ENCODE results near the gene LEFTY2. TPM values are rescaled to one million over a fixed set of nuclear protein-coding genes. Genes with fewer than 3 reads are reported as not detected.

LEFTY2 gene
- total RNA-seq, 1 experiment from 2014 or later, result not detected

- Mint-ChIP-seq H3K4me3 (ENCODE audit: unreplicated experiment) (no peak overlapping the region), H3K4me1 (ENCODE audit: insufficient read depth, unreplicated experiment) (no peaks in the 10 kb centered on the region), H3K27ac (ENCODE audit: low read depth, unreplicated experiment) (no peak overlapping the region), H3K9me3 (ENCODE audit: unreplicated experiment) (no peaks in the 10 kb centered on the region), H3K27me3 (ENCODE audit: insufficient read depth, unreplicated experiment) (no peaks in the 10 kb centered on the region), H3K36me3 (ENCODE audit: insufficient read depth, unreplicated experiment) (no peaks in the 10 kb centered on the region)
- CTCF ChIA-PET, result interaction anchor here (0.6 to 0.7 kb wide), 2 partner anchors 12 to 131 kb away, joined by 3 to 4 read pairs; partner anchors contain the start of gene SRP9
- no TSS peak for BruUV-seq (replicated peaks)
- POLR2A ChIA-PET, result interaction anchor here (0.7 to 1.7 kb wide), 2 partner anchors 12 to 906 kb away, joined by 3 to 5 read pairs; no protein-coding TSS in a partner anchor
- intact Hi-C loops (cut with micrococcal nuclease), result no loop called here
- DNase-seq (ENCODE audit: unreplicated experiment), result no peak
- TF ChIP-seq, protein P1, sequence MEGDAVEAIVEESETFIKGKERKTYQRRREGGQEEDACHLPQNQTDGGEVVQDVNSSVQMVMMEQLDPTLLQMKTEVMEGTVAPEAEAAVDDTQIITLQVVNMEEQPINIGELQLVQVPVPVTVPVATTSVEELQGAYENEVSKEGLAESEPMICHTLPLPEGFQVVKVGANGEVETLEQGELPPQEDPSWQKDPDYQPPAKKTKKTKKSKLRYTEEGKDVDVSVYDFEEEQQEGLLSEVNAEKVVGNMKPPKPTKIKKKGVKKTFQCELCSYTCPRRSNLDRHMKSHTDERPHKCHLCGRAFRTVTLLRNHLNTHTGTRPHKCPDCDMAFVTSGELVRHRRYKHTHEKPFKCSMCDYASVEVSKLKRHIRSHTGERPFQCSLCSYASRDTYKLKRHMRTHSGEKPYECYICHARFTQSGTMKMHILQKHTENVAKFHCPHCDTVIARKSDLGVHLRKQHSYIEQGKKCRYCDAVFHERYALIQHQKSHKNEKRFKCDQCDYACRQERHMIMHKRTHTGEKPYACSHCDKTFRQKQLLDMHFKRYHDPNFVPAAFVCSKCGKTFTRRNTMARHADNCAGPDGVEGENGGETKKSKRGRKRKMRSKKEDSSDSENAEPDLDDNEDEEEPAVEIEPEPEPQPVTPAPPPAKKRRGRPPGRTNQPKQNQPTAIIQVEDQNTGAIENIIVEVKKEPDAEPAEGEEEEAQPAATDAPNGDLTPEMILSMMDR (IDR thresholded peaks at IDR 0.05; ENCODE audit: unreplicated experiment), result no peak
These were observed 32.9 kb downstream of the LEFTY2 start for GRCh38 chr1:225908013-225908640.

DNA sequence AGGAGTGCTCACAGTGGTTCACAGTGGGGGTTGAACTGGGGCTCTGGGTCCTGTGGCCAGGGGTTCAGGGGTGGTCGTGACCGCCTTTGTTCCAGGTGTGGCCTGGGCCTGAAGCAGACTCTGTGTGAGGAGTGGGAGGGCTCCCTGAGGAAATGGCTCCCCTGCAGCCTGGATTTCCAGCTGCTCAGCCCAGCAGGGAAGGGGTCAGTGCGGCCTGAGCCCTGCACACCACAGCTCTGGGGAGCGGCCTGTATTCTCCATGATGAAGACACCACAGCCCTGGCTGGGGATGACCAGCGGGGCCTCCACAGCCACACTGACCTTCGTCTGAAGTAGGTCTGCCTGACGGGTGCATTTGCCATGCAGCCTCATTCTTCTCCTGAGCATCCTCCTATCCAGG, 33.7 kb downstream of the LEFTY2 start:
- DNase-seq (ENCODE audit: unreplicated experiment), result no peak
- no peak overlapping the region for H3K4me3 Mint-ChIP-seq (ENCODE audit: unreplicated experiment)
- no peaks in the 10 kb centered on the region for H3K27me3 Mint-ChIP-seq (ENCODE audit: insufficient read depth, unreplicated experiment)
- H3K4me1 Mint-ChIP-seq (ENCODE audit: insufficient read depth, unreplicated experiment), result no peaks in the 10 kb centered on the region
- BruUV-seq (replicated peaks), result no TSS peak
- intact Hi-C loops (cut with micrococcal nuclease), result no loop called here
- H3K36me3 Mint-ChIP-seq (ENCODE audit: insufficient read depth, unreplicated experiment), result no peaks in the 10 kb centered on the region
- no peaks in the 10 kb centered on the region for H3K9me3 Mint-ChIP-seq (ENCODE audit: unreplicated experiment)
- no peak overlapping the region for H3K27ac Mint-ChIP-seq (ENCODE audit: low read depth, unreplicated experiment)
- ChIA-PET CTCF (interaction anchor here (0.8 kb wide), 1 partner anchor 25 kb away, joined by 3 read pairs; the partner anchor contains the start of gene TMEM63A), POLR2A (no interaction called here)
- TF ChIP-seq, protein P1 (IDR thresholded peaks at IDR 0.05; ENCODE audit: unreplicated experiment), result no peak

DNA sequence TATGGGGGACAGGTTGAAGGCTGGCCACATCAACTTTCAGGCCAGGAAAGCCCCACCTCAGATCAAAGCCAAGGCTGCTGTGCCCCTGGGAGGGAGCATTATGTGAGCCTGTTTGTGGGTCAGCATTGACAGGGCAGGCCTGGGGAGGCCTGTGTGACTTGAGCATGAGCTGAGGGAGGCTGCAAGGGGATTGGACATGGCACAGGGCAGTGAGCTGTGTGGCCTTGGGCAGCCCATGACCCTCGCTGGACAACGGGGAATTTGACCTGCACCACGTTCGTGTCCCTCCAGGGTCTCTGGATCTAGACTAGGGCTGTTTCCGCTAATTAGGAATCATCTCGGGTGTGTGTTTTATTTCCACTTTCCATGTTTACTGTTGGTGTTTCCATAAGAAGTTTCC, 34.6 kb downstream of the LEFTY2 start:
- CTCF ChIA-PET, result interaction anchor here (0.6 to 1.5 kb wide), 2 partner anchors 12 to 23 kb away, joined by 3 read pairs; no protein-coding TSS in a partner anchor
- Mint-ChIP-seq H3K27ac (ENCODE audit: low read depth, unreplicated experiment) (no peak overlapping the region), H3K9me3 (ENCODE audit: unreplicated experiment) (no peaks in the 10 kb centered on the region), H3K4me3 (ENCODE audit: unreplicated experiment) (no peak overlapping the region), H3K27me3 (ENCODE audit: insufficient read depth, unreplicated experiment) (no peaks in the 10 kb centered on the region), H3K4me1 (ENCODE audit: insufficient read depth, unreplicated experiment) (no peaks in the 10 kb centered on the region), H3K36me3 (ENCODE audit: insufficient read depth, unreplicated experiment) (no peaks in the 10 kb centered on the region)
- intact Hi-C loops (cut with micrococcal nuclease), result no loop called here
- no peak for DNase-seq (ENCODE audit: unreplicated experiment)
- POLR2A ChIA-PET, result interaction anchor here (0.9 to 2.7 kb wide), 2 partner anchors 9 to 11 kb away, joined by 3 to 9 read pairs; no protein-coding TSS in a partner anchor
- BruUV-seq (replicated peaks), result no TSS peak
- TF ChIP-seq, protein P1 (IDR thresholded peaks at IDR 0.05; ENCODE audit: unreplicated experiment), result no peak

GRCh38 chr1:225903623-225904022, 37.4 kb downstream of the LEFTY2 start:
- intact Hi-C loops (cut with micrococcal nuclease), result no loop called here
- TF ChIP-seq, protein P1 (IDR thresholded peaks at IDR 0.05; ENCODE audit: unreplicated experiment), result no peak
- BruUV-seq (replicated peaks), result no TSS peak
- Mint-ChIP-seq H3K27ac (ENCODE audit: low read depth, unreplicated experiment) (no peak overlapping the region), H3K4me1 (ENCODE audit: insufficient read depth, unreplicated experiment) (no peaks in the 10 kb centered on the region), H3K9me3 (ENCODE audit: unreplicated experiment) (no peaks in the 10 kb centered on the region), H3K36me3 (ENCODE audit: insufficient read depth, unreplicated experiment) (no peaks in the 10 kb centered on the region), H3K4me3 (ENCODE audit: unreplicated experiment) (no peak overlapping the region), H3K27me3 (ENCODE audit: insufficient read depth, unreplicated experiment) (no peaks in the 10 kb centered on the region)
- CTCF ChIA-PET, result interaction anchor here (1.1 to 2.0 kb wide), 4 partner anchors 21 to 250 kb away, joined by 3 to 8 read pairs (median 4); partner anchors contain the start of gene TMEM63A
- no peak for DNase-seq (ENCODE audit: unreplicated experiment)
- POLR2A ChIA-PET, result interaction anchor here (0.8 to 3.7 kb wide), 3 partner anchors 15 to 125 kb away, joined by 3 to 15 read pairs (median 4); partner anchors contain the start of genes LEFTY1 and TMEM63A

All from MCF 10A (cell line).